ENCODE results near the gene TENM4.

DNA sequence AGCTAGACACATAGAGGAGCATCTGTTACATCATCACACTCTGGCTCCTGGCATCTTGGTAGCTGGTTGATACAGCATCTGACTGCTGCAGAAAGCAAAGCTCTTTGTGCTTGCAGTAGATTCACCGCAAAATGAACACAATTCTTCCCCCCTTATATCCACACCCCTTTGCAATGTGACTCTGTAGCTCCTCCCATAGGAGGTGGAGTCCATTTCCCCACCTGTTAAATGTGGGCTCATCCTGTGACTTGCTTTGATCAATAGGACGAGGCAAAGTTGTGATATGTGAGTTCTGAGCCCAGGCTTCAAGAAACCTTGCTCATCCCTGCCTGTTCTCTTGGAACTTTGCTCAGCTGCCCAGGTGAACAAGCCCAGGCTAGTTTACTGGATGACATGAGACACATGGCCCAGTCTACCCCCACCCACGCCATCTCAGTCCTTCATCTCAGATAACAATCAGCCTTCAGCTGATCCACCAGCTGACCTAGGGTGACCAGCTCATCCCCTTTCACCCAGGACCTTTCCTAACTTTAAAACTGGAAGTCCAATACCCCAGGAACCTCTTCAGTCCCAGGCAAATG, 272.2 kb downstream of the TENM4 start:
- TF ChIP-seq, protein P1, sequence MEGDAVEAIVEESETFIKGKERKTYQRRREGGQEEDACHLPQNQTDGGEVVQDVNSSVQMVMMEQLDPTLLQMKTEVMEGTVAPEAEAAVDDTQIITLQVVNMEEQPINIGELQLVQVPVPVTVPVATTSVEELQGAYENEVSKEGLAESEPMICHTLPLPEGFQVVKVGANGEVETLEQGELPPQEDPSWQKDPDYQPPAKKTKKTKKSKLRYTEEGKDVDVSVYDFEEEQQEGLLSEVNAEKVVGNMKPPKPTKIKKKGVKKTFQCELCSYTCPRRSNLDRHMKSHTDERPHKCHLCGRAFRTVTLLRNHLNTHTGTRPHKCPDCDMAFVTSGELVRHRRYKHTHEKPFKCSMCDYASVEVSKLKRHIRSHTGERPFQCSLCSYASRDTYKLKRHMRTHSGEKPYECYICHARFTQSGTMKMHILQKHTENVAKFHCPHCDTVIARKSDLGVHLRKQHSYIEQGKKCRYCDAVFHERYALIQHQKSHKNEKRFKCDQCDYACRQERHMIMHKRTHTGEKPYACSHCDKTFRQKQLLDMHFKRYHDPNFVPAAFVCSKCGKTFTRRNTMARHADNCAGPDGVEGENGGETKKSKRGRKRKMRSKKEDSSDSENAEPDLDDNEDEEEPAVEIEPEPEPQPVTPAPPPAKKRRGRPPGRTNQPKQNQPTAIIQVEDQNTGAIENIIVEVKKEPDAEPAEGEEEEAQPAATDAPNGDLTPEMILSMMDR (IDR thresholded peaks at IDR 0.05) = no peak
- TF ChIP-seq POLR2A (IDR thresholded peaks at IDR 0.05) = no peak

Data from Peyer's patch (tissue), 4 donors.